ENCODE measurements around the gene SHLD1. TPM values are rescaled to one million over a fixed set of nuclear protein-coding genes. Genes with fewer than 3 reads are reported as not detected.

The SHLD1 gene
- total and polyA plus RNA-seq, 2 donors (not counting 3 experiments of a cell fraction or from before 2014, with no cell fraction given), result 4.7 to 6.3 TPM

- TF ChIP-seq, protein P1, sequence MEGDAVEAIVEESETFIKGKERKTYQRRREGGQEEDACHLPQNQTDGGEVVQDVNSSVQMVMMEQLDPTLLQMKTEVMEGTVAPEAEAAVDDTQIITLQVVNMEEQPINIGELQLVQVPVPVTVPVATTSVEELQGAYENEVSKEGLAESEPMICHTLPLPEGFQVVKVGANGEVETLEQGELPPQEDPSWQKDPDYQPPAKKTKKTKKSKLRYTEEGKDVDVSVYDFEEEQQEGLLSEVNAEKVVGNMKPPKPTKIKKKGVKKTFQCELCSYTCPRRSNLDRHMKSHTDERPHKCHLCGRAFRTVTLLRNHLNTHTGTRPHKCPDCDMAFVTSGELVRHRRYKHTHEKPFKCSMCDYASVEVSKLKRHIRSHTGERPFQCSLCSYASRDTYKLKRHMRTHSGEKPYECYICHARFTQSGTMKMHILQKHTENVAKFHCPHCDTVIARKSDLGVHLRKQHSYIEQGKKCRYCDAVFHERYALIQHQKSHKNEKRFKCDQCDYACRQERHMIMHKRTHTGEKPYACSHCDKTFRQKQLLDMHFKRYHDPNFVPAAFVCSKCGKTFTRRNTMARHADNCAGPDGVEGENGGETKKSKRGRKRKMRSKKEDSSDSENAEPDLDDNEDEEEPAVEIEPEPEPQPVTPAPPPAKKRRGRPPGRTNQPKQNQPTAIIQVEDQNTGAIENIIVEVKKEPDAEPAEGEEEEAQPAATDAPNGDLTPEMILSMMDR (IDR thresholded peaks at IDR 0.05; ENCODE audit: extremely low read depth in 1 of 2, insufficient read depth in 1 of 2, low read depth in 1 of 2, low read length in 2 of 2), result no peak
- peak; percentile 73 for TF ChIP-seq JUN (IDR thresholded peaks at IDR 0.05; ENCODE audit: borderline replicate concordance, insufficient read depth, insufficient read length, low read depth)
- TF ChIP-seq POLR2AphosphoS5 (IDR thresholded peaks at IDR 0.05; ENCODE audit: insufficient read depth, low read depth, low read length), result peak; percentile 50
- TF ChIP-seq GATA2 (IDR thresholded peaks at IDR 0.05; ENCODE audit: insufficient read depth, insufficient read length, low read depth, low read length), result peak; percentile 54
- peak; percentile 72 for TF ChIP-seq FOS (IDR thresholded peaks at IDR 0.05; ENCODE audit: borderline replicate concordance, insufficient read depth, low read length)
- dilution Hi-C loops (cut with MboI; ENCODE audit: extremely low pct_ligation_motif_present, low sequenced_read_pairs), result no loop called here
- no peaks in the 10 kb centered on the region for H4K20me1 ChIP-seq (replicated peaks; ENCODE audit: control insufficient read depth, extremely low read depth, insufficient read depth, low read length)
- no peaks in the 10 kb centered on the region for H3K27me3 ChIP-seq (ENCODE audit: control insufficient read depth in 2 of 2, insufficient read depth in 2 of 2, low read length in 2 of 2)
- H3K4me2 ChIP-seq (ENCODE audit: insufficient read depth, low read length), result peak overlapping the region; percentile 60
- H3K4me1 ChIP-seq (ENCODE audit: control insufficient read depth, extremely low read depth, insufficient read depth, low read length), result peaks cover 34% of the 10 kb centered on the region
- peak overlapping the region; percentile 62 for H3K27ac ChIP-seq (ENCODE audit: insufficient read depth, low read depth, low read length)
- intact Hi-C loops (cut with micrococcal nuclease), result loop anchor here (2.0 kb wide), 1 partner anchor 58 kb away; no protein-coding TSS in a partner anchor
- POLR2A ChIA-PET, result no interaction called here
- DNase-seq (ENCODE audit: low read depth, low spot score) (peak; percentile 50), FAIRE-seq (peak; percentile 78)
- no peaks in the 10 kb centered on the region for H3K9me3 ChIP-seq (replicated peaks; ENCODE audit: control insufficient read depth, insufficient read depth, low read length)
- peak overlapping the region; percentile 6 for H2AFZ ChIP-seq (ENCODE audit: low read depth, low read length)
- no peaks in the 10 kb centered on the region for H3K79me2 ChIP-seq (ENCODE audit: control insufficient read depth, insufficient read depth, low read length)
- CTCF ChIA-PET, result interaction anchor here (1.3 to 2.1 kb wide), 3 partner anchors 15 to 334 kb away, joined by 3 to 5 read pairs (median 4); no protein-coding TSS in a partner anchor
- H3K9ac ChIP-seq (replicated peaks; ENCODE audit: extremely low read depth, insufficient read depth, low read length), result no peak overlapping the region
- H3K4me3 ChIP-seq (replicated peaks in 1 of 3; ENCODE audit: insufficient read depth in 1 of 3, low read depth in 1 of 3, low read length in 3 of 3), result peak overlapping the region in 1 of 3 experiments; percentile 12
- H3K9me1 ChIP-seq (replicated peaks; ENCODE audit: control insufficient read depth, extremely low read depth, insufficient read depth, low read length), result no peaks in the 10 kb centered on the region
- H3K36me3 ChIP-seq (ENCODE audit: control insufficient read depth in 2 of 2, extremely low read depth in 1 of 2, insufficient read depth in 2 of 2, low read length in 2 of 2), result no peaks in the 10 kb centered on the region
- BruUV-seq (replicated peaks), result TSS peak; percentile 94
Observed at GRCh38 chr20:5863040-5863833, 113.0 kb downstream of the SHLD1 start.
